Trophoblast cell (in vitro differentiated cells and primary cell): ENCODE data around the gene POFUT1.
"Not testable (repeated sequence)": the region's sequence is repeated elsewhere in the genome, so short reads cannot be mapped to it uniquely, and the experiment has no call there.

Source experiments
- DNase-seq, 2 donors: peaks; one replicate each; pipeline ENCODE4 v3.0.0-alpha.2; 2016
- H2AFZ ChIP-seq: 2 replicates; pipeline ENCODE4 v1.6.1; 2013; ENCODE audit warnings: low read length, moderate library complexity, mild to moderate bottlenecking; ENCODE audit not compliant: insufficient read depth, poor library complexity
- H2AK5ac ChIP-seq: 2 replicates; pipeline ENCODE4 v1.6.1; 2013; ENCODE audit warnings: mild to moderate bottlenecking, low read length
- H2BK120ac ChIP-seq: 2 replicates; pipeline ENCODE4 v1.6.1; 2013; ENCODE audit warnings: low read length, mild to moderate bottlenecking, moderate library complexity; ENCODE audit not compliant: insufficient read depth, poor library complexity
- H2BK12ac ChIP-seq: 2 replicates; pipeline ENCODE4 v1.6.1; 2013; ENCODE audit warnings: mild to moderate bottlenecking, low read length, moderate library complexity
- H2BK5ac ChIP-seq: 2 replicates; pipeline ENCODE4 v1.6.1; 2013; ENCODE audit warnings: low read length, low read depth, moderate library complexity, mild to moderate bottlenecking; ENCODE audit not compliant: poor library complexity
- H3K14ac ChIP-seq: 2 replicates; pipeline ENCODE4 v1.6.1; 2013; ENCODE audit warnings: mild to moderate bottlenecking, low read length
- H3K18ac ChIP-seq: 2 replicates; pipeline ENCODE4 v1.6.1; 2013; ENCODE audit warnings: mild to moderate bottlenecking, low read length
- H3K23ac ChIP-seq: 2 replicates; pipeline ENCODE4 v1.6.1; 2013; ENCODE audit warnings: low read length
- H3K27ac ChIP-seq: 2 replicates; pipeline ENCODE4 v1.5.1; 2013; ENCODE audit warnings: low read depth, mild to moderate bottlenecking, inconsistent platforms, low read length, moderate library complexity
- H3K27me3 ChIP-seq: 2 replicates; pipeline ENCODE4 v1.6.1; 2013; ENCODE audit warnings: inconsistent platforms, mild to moderate bottlenecking, low read length, moderate library complexity; ENCODE audit not compliant: insufficient read depth
- H3K36me3 ChIP-seq, 2 experiments: 1 replicate in 1 of 2; 2 replicates in 1 of 2; pipeline ENCODE4 v1.6.1; 2013; ENCODE audit warnings: low read length in 2 of 2, mild to moderate bottlenecking in 2 of 2, moderate library complexity in 1 of 2; ENCODE audit not compliant: insufficient read depth in 2 of 2, control insufficient read depth in 1 of 2
- H3K4ac ChIP-seq: 2 replicates; pipeline ENCODE4 v1.6.1; 2013; ENCODE audit warnings: low read depth, mild to moderate bottlenecking, low read length, moderate library complexity
- H3K4me1 ChIP-seq, 2 experiments: 1 replicate in 1 of 2; 2 replicates in 1 of 2; pipeline ENCODE4 v1.6.1; 2013; ENCODE audit warnings: low read length in 2 of 2, mild to moderate bottlenecking in 2 of 2, moderate library complexity in 1 of 2; ENCODE audit not compliant: insufficient read depth in 2 of 2, control insufficient read depth in 1 of 2
- H3K4me2 ChIP-seq: 2 replicates; pipeline ENCODE4 v1.6.1; 2013; ENCODE audit warnings: inconsistent platforms, mild to moderate bottlenecking, low read length, moderate library complexity
- H3K4me3 ChIP-seq: 2 replicates; pipeline ENCODE4 v1.5.1; 2013; ENCODE audit warnings: mild to moderate bottlenecking, low read depth, low read length, inconsistent platforms
- H3K79me1 ChIP-seq: one replicate; pipeline ENCODE4 v1.6.1; 2013; ENCODE audit warnings: low read length
- H3K79me2 ChIP-seq: 2 replicates; pipeline ENCODE4 v1.6.1; 2013; ENCODE audit warnings: low read length, mild to moderate bottlenecking; ENCODE audit not compliant: control insufficient read depth, insufficient read depth, poor library complexity
- H3K9ac ChIP-seq: 2 replicates; pipeline ENCODE4 v1.6.1; 2013; ENCODE audit warnings: mild to moderate bottlenecking, low read length
- H3K9me3 ChIP-seq: 2 replicates; pipeline ENCODE4 v1.6.1; 2013; ENCODE audit warnings: low read depth, mild to moderate bottlenecking, control low read depth, inconsistent platforms, low read length; ENCODE audit not compliant: insufficient read depth
- H4K12ac ChIP-seq: 2 replicates; pipeline ENCODE4 v1.6.1; 2013; ENCODE audit warnings: low read depth, mild to moderate bottlenecking, low read length, moderate library complexity
- H4K8ac ChIP-seq: 2 replicates; pipeline ENCODE4 v1.6.1; 2013; ENCODE audit warnings: low read depth, mild to moderate bottlenecking, low read length, moderate library complexity
- H4K91ac ChIP-seq: one replicate; pipeline ENCODE4 v1.6.1; 2013; ENCODE audit warnings: low read depth, mild to moderate bottlenecking, low read length, moderate library complexity
- WGBS: extraction: QIAGEN DNeasy Blood & Tissue Kit; methylation state at CpG from one replicate; pipeline ENCODE4 v1.1.7; 2013; ENCODE audit warnings: missing lambda C conversion rate; ENCODE audit not compliant: insufficient read length, insufficient coverage; ENCODE audit errors: extremely low coverage; 5-methylcytosine and 5-hydroxymethylcytosine counted together

The POFUT1 gene

GRCh38 chr20:32192698-32193097, 15.0 kb upstream of the POFUT1 start:
- Histone ChIP-seq H3K4me3 (no peak overlapping the region), H3K79me2 (peaks cover 5% of the 10 kb centered on the region), H4K8ac (no peak overlapping the region), H3K36me3 (peaks cover 24 to 30% of the 10 kb centered on the region in 2 experiments), H4K12ac (no peak overlapping the region), H3K23ac (no peak overlapping the region), H2BK12ac (no peak overlapping the region), H3K14ac (no peak overlapping the region), H3K4ac (no peak overlapping the region), H4K91ac (no peak overlapping the region), H3K18ac (no peak overlapping the region), H2BK120ac (no peak overlapping the region), H2BK5ac (no peak overlapping the region), H3K9ac (no peak overlapping the region), H3K27me3 (no peaks in the 10 kb centered on the region), H3K9me3 (peaks cover 2% of the 10 kb centered on the region), H3K4me2 (no peak overlapping the region), H3K27ac (no peak overlapping the region), H2AFZ (no peak overlapping the region), H3K4me1 (peaks cover 10 to 12% of the 10 kb centered on the region in 2 experiments), H2AK5ac (no peak overlapping the region), H3K79me1 (peaks cover 8% of the 10 kb centered on the region)
- no CpG with 5 or more reads among the region's 3 CpGs for WGBS
- DNase-seq, result no peak

GRCh38 chr20:32193336-32193735, 14.3 kb upstream of the POFUT1 start:
- not testable (repeated sequence) for H3K4me2 ChIP-seq, H2AK5ac ChIP-seq, H2BK12ac ChIP-seq, DNase-seq, H2BK120ac ChIP-seq, H4K91ac ChIP-seq, H3K27ac ChIP-seq, H3K9me3 ChIP-seq, H3K9ac ChIP-seq, H3K4ac ChIP-seq, H3K23ac ChIP-seq, H4K8ac ChIP-seq, H3K4me3 ChIP-seq, H3K79me1 ChIP-seq, H3K27me3 ChIP-seq, H3K18ac ChIP-seq, H2BK5ac ChIP-seq, H3K14ac ChIP-seq, H2AFZ ChIP-seq, H4K12ac ChIP-seq, H3K79me2 ChIP-seq
- H3K4me1 ChIP-seq, result peaks cover 10 to 12% of the 10 kb centered on the region in 2 experiments
- peaks cover 24 to 32% of the 10 kb centered on the region in 2 experiments for H3K36me3 ChIP-seq
- no CpG with 5 or more reads among the region's 5 CpGs for WGBS

- Histone ChIP-seq H3K4me3 (no peak overlapping the region), H3K36me3 (peaks cover 26 to 35% of the 10 kb centered on the region in 2 experiments), H3K27ac (no peak overlapping the region), H2BK120ac (no peak overlapping the region), H2AK5ac (no peak overlapping the region), H3K79me2 (peaks cover 5% of the 10 kb centered on the region), H2AFZ (no peak overlapping the region), H3K9me3 (no peaks in the 10 kb centered on the region), H3K23ac (no peak overlapping the region), H2BK12ac (no peak overlapping the region), H3K27me3 (no peaks in the 10 kb centered on the region), H4K12ac (no peak overlapping the region), H2BK5ac (no peak overlapping the region), H3K4me1 (peaks cover 10% of the 10 kb centered on the region in 2 experiments), H4K8ac (no peak overlapping the region), H3K18ac (no peak overlapping the region), H4K91ac (no peak overlapping the region), H3K4me2 (no peak overlapping the region), H3K9ac (no peak overlapping the region), H3K79me1 (peaks cover 8% of the 10 kb centered on the region), H3K4ac (no peak overlapping the region), H3K14ac (no peak overlapping the region)
- WGBS, result no CpG with 5 or more reads among the region's 6 CpGs
- DNase-seq, result no peak
These were observed 13.7 kb upstream of the POFUT1 start for GRCh38 chr20:32193996-32194395.

- no peak overlapping the region for H3K9ac ChIP-seq
- no CpG with 5 or more reads among the region's 7 CpGs for WGBS
- H4K12ac ChIP-seq, result no peak overlapping the region
- no peak overlapping the region for H3K4me2 ChIP-seq
- H3K9me3 ChIP-seq, result no peaks in the 10 kb centered on the region
- no peak overlapping the region for H2AK5ac ChIP-seq
- H2BK5ac ChIP-seq, result no peak overlapping the region
- H3K23ac ChIP-seq, result no peak overlapping the region
- H2BK120ac ChIP-seq, result no peak overlapping the region
- H3K4me1 ChIP-seq, result peaks cover under 1 to 1% of the 10 kb centered on the region in 2 experiments
- H4K8ac ChIP-seq, result no peak overlapping the region
- no peak overlapping the region for H3K4me3 ChIP-seq
- no peak overlapping the region for H2BK12ac ChIP-seq
- H3K79me2 ChIP-seq, result no peaks in the 10 kb centered on the region
- H3K14ac ChIP-seq, result no peak overlapping the region
- DNase-seq, result no peak
- H3K18ac ChIP-seq, result no peak overlapping the region
- no peak overlapping the region for H3K4ac ChIP-seq
- no peak overlapping the region for H4K91ac ChIP-seq
- H3K36me3 ChIP-seq, result peaks cover 34 to 49% of the 10 kb centered on the region in 2 experiments
- no peaks in the 10 kb centered on the region for H3K27me3 ChIP-seq
- H3K27ac ChIP-seq, result no peak overlapping the region
- H2AFZ ChIP-seq, result no peak overlapping the region
- no peaks in the 10 kb centered on the region for H3K79me1 ChIP-seq
These were observed 12.1 kb upstream of the POFUT1 start for GRCh38 chr20:32195581-32195980.
